GM19452 (cell line): ENCODE data around the gene DOCK3.
"Not testable (repeated sequence)": the region's sequence is repeated elsewhere in the genome, so short reads cannot be mapped to it uniquely, and the experiment has no call there.

Experiments
- ATAC-seq: cut with Tn5 transposase; IDR thresholded peaks from one replicate; pipeline ENCODE4 v1.9.1; 2021; ENCODE audit not compliant: unreplicated experiment

DOCK3 gene

DNA sequence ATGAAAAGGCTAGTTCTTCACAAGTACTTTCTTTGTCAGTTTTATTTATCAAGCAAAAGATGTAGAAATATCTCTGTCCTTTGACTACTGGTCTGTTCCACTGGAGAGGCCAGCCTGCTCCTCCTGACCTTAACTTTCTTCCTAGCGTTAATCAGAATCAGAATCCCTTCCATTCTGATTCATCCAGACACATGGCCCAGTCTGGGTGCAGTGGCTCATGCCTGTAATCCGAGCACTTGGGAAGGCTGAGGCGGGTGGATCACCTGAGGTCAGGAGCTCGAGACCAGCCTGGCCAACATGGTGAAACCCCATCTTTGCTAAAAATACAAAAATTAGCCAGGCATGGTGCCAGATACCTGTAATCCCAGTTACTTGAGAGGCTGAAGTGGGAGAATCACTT is 678.4 kb downstream of the DOCK3 start:
- no peak for ATAC-seq

DNA sequence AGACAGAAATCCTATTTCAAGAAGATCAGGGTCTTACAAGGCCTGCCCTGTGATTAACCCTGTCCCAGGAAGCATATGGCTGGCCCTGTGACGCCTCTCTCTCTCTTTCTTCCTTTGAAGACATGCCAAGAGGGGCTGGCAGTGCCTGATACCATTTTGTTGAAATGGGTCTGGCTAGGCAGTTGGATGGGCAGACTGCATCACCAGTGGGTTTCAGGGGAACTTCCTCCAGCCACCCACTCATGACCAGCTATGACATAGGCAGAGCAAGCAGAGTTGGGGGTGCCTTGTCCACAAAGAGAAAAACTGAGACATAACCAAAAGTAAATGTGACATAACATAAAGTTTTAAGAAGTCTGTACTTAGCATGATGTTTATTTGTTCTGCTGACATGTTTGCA is 679.0 kb downstream of the DOCK3 start:
- no peak for ATAC-seq

DNA sequence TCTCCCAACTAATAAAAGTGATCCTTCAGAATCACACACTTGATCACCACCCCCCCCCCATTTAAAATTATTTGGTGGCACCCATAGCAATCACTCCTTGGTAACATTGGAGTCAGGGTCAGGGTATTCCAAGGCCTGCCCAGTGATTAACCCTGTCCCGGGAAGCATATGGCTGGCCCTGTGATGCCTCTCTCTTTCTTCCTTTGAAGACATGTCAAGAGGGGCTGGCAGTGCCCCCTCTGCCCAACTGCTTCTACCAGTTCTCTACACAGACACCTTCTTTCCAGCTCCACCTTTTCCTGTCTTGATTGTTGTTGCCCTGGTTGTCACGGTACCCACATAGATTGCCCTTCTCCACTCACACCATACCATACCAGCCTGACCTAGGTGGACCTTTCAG is 679.4 kb downstream of the DOCK3 start:
- ATAC-seq, result no peak

DNA sequence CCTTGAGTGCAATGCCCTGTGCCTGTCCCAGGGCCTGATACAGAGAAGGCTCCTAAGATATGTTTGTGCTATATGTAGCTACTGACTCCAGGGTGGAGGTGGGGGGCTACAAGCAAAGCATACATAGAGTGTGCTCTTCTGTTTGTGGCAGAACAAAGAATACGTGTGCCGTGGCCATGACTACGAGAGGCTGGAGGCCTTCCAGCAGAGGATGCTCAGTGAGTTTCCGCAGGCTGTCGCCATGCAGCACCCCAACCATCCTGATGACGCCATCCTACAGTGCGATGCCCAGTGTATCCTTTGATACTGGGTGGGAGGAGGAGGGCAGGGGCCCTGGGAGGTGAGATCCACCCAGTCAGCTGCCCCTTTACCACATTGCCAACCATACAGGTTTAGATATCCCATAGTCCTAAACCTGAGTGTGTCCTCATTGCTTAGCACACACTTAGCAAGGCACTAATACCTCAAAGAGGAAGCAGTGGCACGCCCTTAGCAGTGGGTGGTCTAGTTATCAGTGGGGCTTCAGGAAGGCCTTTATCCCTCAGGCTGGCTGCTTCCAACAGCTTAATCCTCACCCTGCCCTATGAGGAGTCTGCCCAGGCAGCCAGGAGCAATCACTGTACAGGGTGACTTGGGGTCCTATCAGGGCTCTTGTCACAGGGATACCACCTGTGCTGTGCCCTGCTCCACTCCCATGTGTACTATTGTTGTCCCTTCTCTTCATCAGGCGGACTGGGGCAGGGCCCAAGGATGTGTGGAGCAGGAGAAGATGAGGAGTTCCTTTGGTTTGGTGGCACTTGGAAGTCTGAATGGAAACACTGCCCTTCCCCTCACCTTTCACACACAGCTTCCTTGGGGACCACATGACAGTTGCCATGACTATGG is 680.2 kb downstream of the DOCK3 start:
- no peak for ATAC-seq

DNA sequence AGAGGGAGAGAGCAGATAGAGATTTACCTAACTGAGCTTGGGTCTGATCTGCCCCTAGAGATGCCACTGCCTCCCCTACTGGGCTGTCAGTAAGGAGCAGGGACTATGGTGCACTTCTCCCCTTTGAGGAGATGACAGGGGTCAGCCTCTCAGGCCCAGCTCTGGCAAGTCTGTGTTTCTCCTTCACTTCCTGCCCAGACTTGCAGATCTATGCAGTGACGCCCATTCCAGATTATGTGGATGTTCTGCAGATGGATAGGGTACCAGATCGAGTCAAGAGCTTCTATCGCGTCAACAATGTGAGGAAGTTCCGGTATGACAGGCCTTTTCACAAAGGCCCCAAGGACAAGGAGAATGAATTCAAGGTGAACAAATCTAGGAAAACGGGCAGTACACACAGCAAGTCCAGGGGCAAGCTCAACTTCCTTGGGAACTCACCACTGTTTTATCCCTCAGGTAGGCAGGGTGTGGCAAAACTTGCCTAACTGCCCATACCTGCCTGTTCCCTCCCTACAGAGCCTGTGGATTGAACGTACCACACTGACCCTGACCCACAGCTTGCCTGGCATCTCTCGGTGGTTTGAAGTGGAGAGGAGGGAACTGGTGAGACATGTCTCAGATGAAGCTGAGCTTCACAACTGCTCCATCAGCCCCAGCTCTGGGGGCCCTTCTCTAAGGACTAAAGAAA is 681.3 kb downstream of the DOCK3 start:
- no peak for ATAC-seq

DNA sequence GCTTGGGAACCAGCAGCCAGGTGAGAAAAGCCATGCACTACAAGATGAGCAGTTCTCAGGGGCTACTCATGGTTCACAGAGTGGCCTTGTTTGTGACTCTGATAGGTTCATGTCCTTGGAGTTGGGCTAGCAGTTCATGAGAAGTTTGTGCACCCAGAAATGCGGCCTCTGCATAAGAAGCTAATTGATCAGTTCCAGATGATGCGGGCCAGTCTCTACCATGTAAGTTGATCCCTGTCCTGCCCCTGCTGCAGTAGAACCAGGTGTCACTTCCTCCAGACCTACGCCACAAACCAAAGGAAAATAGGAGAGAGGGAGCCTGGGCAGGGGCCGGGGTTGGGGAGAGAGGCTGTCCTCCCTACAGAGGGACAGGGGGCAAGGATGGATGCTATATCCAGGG is 683.1 kb downstream of the DOCK3 start:
- no peak for ATAC-seq

DNA sequence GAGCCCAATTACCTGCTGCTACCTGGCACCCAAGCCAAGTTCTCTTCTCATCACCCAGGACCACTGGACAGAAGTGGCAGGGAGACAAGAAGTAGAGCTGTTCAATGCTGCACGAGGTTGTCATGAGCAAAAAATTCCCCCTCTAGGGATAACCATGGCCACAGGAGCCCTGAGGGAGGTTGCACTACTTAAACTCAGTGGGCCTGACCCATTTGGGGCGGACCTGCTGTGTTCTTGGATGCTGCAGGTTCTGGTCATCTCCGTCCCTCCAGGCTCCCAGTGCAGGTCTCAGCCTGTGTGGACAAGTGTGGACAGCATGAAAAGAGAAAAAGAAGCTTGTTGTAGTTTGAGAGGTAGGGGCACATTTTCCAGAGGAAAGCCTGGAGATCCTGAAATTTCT is 684.3 kb downstream of the DOCK3 start:
- ATAC-seq, result no peak

DNA sequence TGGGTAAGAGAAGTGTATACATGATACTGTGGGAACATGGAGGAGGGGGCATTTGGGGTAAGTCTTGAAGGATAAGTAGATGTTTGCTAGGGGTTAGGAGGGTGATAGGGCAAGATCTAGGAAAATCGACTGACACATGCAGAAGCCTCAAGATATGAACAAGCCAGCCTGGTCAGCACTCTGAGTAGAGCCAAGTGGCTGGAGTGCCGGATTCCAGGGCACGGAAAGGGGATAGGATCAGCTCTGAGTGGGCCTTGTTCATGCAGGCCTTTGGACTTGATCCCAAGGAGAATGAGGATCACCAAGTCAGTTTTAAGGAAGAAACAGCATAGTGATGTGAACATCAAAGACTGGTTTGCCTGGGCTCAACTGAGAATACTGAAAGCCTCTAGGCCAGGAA is 686.1 kb downstream of the DOCK3 start:
- ATAC-seq, result no peak

DNA sequence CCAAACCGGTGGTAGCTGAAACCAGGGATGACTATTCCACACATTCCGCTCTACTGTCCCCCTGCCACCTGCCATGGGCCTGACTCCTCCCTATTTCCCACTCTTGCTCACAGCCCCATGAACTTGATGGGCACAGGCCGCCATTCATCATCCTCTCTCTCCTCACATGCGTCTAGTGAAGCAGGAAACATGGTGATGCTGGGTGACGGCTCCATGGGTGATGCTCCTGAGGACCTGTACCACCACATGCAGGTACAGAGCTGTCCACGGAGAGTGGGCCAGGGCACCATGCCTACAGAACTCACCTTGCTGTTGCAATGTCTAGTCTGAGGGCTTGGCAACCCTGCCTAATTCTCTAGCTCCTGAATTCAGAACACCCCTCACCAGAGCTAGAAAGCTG is 687.0 kb downstream of the DOCK3 start:
- ATAC-seq, result no peak

DNA sequence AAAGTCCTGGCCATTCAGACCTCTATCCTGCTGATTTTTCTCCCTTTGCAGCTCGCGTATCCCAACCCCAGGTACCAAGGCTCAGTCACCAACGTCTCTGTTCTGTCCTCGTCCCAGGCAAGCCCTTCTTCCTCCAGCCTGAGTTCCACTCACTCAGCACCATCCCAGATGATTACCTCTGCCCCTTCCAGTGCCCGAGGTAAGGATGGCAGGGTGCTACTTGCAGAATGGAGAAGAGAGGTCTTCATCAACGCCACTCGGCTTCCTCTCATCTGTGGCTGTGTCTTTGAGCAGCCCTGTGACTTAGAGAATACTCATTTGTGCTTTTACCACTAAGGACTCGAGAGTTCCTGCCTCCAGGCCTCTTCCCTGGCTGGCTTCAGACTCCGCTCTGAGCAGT is 687.7 kb downstream of the DOCK3 start:
- ATAC-seq, result no peak

DNA sequence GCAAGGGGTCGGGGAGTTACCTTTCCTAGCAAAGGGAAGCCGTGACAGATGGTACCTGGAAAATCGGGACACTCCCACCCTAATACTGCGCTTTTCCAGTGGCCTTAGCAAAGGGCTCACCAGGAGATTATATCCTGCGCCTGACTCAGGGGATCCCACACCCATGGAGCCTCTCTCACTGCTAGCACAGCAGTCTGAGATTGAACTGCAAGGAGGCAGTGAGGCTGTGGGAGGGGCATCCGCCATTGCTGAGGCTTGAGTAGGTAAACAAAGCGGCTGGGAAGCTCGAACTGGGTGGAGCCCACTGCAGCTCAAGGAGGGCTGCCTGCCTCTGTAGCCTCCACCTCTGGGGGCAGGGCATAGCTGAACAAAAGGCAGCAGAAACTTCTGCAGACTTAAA is 693.5 kb downstream of the DOCK3 start:
- ATAC-seq, result not testable (repeated sequence)

DNA sequence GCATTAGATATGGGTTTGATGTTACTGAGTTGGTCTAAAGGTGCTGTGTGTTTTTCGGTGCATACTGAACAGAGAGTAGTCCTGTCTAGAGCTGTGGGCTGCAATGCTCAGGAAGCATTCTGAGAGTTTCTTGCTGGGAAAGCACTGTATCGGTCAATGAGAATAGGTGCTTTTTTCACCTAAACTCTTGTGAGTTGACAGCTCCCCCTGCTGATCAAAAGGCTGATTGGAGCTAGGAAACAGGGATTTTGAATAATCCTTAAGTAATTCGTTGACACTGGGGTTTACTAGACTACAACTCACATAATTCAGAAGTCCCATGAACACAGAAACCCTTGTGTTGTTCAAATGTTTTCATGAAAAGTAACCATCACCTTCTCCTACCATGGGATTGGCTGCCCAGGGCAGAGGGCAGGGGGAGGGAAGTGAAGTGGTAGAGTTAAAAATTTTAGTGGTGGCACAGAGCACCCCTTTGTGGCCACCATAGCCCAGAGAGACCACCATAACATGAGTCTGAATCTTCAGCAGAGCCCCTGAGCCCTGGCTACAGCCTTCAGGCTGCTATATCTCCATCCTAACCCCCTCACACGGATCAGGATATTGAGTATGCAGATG is 697.3 kb downstream of the DOCK3 start:
- ATAC-seq, result no peak

DNA sequence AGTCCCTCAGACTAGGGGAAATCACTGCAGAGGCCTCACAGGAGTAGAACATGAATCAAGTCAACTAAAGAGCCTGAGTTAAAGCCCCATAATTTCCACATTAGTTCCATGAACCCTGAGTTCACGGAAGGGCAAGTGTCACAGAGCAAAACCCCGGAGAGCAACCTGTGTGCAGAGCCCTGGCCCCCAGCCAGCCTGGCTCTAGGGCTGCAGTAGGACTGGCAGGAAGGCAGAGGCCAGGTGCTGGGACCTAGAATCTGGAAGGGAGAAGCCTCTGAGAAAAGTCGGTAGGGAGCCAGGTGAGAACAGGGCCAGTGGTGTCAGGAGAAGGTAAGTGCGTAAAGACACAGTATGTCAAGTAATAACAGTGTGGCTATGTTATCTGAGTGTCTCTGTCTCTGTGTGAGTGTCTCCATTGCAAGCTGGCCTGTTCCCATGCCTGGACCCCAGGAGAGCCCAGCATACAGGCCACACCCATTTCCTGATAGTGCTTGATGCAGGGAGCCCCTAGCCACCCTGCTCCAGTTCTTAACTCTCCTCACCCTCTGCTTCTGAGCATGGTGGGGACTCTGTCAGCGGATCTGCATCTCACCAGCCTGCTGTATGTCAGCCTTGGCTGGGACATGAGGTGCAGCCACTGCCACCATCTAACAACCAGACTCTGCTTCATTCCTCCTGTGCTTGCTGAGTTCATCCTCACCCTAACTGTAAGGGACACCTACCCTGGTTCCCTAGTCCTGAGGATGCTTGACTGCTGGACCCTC is 699.1 kb downstream of the DOCK3 start:
- no peak for ATAC-seq

DNA sequence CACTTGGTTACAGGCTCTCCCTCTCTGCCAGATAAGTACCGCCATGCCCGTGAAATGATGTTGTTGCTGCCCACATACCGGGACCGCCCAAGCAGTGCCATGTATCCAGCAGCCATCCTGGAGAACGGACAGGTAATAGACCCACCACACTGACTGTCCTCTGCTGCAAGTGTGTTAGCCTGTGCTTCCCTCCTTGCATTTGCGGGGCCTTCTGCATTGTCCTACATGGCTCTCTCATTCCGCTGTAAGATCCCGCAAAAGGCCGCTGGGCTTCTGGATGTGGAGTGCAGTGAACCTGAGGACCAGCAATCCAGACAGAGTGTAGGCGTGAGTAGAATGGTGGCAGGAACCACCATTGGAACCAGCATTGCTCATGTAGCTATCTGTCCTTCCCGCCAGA is 699.7 kb downstream of the DOCK3 start:
- ATAC-seq, result no peak

DNA sequence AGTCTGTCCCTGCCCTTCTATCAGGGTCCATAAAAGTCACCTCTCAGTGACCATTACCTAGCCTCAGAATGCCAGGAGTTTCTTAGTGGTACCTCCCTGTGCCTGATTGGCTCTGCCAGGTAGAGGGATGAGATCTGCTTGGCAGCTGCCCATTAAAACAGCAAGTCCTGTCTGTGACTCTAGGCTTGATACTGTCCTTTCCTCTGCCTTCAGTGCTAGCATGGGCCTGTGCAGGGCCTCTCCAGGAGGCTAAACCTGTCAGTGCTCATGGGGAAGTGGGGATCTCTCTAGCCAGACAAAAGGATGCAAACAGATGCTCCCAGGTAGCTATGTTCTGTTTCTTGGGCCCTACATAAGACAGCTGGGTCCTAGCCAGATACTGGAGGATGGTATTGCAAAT is 700.4 kb downstream of the DOCK3 start:
- ATAC-seq, result no peak

DNA sequence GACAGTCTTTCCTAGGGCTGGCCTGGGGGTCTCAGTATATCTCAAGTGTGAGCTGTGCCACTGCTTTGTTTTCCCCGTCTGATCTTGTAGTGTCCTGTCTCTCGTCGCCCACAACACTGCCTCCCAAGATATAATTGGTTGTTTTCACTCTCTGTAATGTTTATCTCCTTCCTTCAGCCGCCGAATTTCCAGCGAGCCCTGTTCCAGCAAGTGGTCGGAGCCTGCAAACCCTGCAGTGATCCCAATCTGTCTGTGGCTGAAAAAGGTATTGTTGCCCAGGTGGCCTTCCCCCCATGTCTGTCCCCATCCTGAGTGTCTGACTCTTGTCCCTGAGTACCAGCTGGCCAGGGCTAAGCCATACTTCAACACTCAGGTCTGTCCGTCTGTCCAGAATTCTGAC is 700.8 kb downstream of the DOCK3 start:
- no peak for ATAC-seq

DNA sequence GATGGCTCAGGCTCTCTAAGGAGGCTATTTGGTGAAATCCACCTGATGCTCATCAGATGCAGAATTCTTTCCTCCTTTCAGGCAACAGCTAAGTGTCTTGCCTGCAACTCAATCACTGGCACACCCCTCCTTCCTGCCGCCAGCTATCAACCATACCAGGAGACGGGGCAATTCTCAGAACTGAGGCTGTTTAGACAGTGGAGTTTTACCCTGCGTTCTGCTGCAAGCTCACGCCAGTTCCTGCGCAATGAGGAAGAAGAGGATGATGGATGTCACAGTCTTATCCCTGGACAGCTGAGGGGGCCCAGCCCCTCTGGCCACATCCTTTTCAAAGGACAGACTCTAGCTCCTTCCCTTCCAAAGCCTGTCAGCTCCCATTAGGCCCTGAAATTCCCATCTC is 703.3 kb downstream of the DOCK3 start:
- no peak for ATAC-seq

DNA sequence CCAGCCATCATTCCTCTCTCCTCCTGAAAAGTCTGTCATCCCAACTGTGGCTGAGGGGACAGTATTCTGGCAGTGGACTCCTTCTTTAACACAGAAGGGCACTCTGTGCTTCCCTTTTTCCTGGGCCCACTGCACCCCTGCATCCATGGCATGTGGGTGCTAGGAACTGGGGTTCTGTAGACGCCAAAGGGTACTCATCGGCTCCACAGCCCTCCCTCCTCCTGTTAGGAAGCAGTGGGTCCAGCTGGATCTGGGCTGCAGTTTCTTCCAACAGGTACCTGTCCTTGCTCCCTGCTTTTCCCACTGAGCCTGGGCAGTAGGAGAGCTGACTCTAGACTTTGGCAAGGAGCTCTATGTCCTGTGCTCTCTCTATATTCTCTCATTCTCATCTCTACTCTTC is 704.0 kb downstream of the DOCK3 start:
- no peak for ATAC-seq

DNA sequence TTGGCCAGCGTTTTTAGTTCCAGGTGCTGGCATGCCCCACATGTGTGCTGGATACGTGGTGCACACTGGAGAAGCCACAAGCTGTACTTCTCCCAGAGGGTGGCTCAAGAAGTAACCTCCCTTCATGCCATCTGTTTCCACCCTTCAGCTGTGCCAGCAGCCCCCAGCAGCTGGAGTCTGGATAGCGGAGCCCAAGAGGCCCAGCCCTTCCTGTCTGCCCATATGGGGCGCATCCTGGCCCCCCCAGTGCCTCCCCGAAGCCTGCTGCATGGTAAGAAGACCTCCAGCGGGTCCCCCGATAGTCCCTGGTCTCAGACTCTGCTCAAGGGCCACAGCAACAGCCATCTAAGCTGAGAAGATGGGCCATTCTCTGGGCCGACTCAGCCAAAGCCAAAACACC is 704.6 kb downstream of the DOCK3 start:
- no peak for ATAC-seq

DNA sequence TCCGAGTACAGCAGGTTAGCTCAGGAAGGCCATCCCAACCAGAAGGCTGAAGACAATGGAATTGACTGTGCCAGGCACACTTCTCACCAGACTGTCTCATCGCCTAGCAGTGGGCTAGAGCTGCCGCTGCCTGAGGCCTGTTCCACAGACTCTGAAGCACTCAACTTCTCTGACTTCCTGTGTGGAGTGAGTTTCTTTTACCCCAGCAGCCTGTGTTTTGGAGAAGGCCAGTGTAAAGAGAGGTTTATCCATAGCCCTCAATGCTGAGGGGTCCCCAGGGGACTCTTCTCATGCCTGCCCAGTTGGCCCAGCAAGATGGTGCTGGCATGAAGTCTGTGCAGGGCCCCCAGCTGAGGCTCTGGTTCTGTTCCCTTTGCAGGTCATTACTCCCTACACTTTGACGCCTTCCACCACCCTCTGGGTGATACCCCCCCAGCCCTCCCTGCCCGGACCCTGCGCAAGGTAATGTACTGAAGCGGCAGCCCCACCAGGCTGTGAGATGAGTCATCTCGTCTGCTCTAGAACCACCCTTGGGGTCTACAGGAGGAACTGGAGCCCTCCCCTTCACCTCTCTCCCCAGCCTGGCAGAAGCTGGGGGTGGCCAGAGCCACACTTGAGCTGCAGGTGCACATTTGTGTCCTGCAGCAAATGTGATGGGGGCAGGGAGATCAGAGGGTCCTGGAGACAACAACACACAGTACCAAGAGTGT is 705.2 kb downstream of the DOCK3 start:
- ATAC-seq, result no peak
